Esophagus muscularis mucosa (tissue), 4 donors: Measurements from ENCODE around the gene SPATA46. TPM values are rescaled to one million over a fixed set of nuclear protein-coding genes. Genes with fewer than 3 reads are reported as not detected.

Source experiments
- DNase-seq: peaks from one replicate; pipeline ENCODE4 v3.0.0-alpha.2; 2017; ENCODE audit errors: extremely low spot score
- H3K27ac ChIP-seq, 4 donors: fragments of 200-600 bp; sonication (generic); replicated peaks in 1 of 4; 1 replicate in 3 of 4; 2 replicates in 1 of 4; pipeline ENCODE4 v1.5.1; 2016 to 2019; ENCODE audit warnings: mild to moderate bottlenecking in 1 of 4
- H3K27me3 ChIP-seq, 4 donors: fragments of 200-600 bp; sonication (generic); one replicate each; pipeline versions ENCODE4 v1.5.1 to v1.6.0; 2016 to 2019
- H3K36me3 ChIP-seq, 4 donors: fragments of 200-600 bp; sonication (generic); one replicate each; pipeline ENCODE4 v1.5.1; 2016 to 2019
- H3K4me1 ChIP-seq, 4 donors: fragments of 200-600 bp; sonication (generic); one replicate each; pipeline ENCODE4 v1.5.1; 2016 to 2019
- H3K4me3 ChIP-seq, 4 donors: fragments of 200-600 bp; sonication (generic); 1 replicate in 2 of 4; 2 replicates in 2 of 4; pipeline ENCODE4 v1.5.1; 2016 to 2019; ENCODE audit warnings: mild to moderate bottlenecking in 4 of 4, moderate library complexity in 1 of 4
- H3K9me3 ChIP-seq, 4 donors: fragments of 200-600 bp; sonication (generic); 1 replicate in 3 of 4; 2 replicates in 1 of 4; pipeline ENCODE4 v1.5.1; 2016 to 2019
- CTCF ChIP-seq, 3 experiments: fragments of 200-600 bp in 2 of 3; fragments of 450-650 bp in 1 of 3; sonication (generic) in 2 of 3; IDR thresholded peaks; one replicate each; pipeline ENCODE4 v1.5.1; 2017 to 2019; ENCODE audit warnings: antibody characterized with exemption in 3 of 3, mild to moderate bottlenecking in 2 of 3, moderate library complexity in 1 of 3
- EP300 ChIP-seq: sonication (generic); formaldehyde crosslinking; IDR thresholded peaks from one replicate; pipeline ENCODE4 v1.6.1; 2017; ENCODE audit warnings: antibody characterized with exemption
- POLR2A ChIP-seq: fragments of 450-650 bp; IDR thresholded peaks from one replicate; pipeline ENCODE4 v1.6.1; 2017; ENCODE audit warnings: antibody characterized with exemption, moderate library complexity, mild to moderate bottlenecking, low read depth
- POLR2AphosphoS5 ChIP-seq, 2 donors: sonication (generic); formaldehyde crosslinking; IDR thresholded peaks; one replicate each; pipeline ENCODE4 v1.6.1; 2017; ENCODE audit warnings: antibody characterized with exemption in 2 of 2
- WGBS: methylation state at CpG from one replicate; pipeline ENCODE4 v1.1.5; 2018; 5-methylcytosine and 5-hydroxymethylcytosine counted together
- intact Hi-C: fragments of 100-400 bp; cut with DNase I; formaldehyde crosslinking; loops from one replicate; pipeline ENCODE4 v1.15.1; 2023
- total RNA-seq, 4 donors: library from RNA; depleted of rRNA; stranded (reverse); fragments of >200 nt; gene quantifications; one replicate each; pipeline versions ENCODE4 v1.1.0 to v1.2.1, GENCODE V29; 2016

SPATA46 gene
- total RNA-seq, 4 donors from 2014 or later = not detected

GRCh38 chr1:162336621-162337285 is 39.9 kb downstream of the SPATA46 start:
- no peak for TF ChIP-seq POLR2A
- TF ChIP-seq CTCF (IDR thresholded peaks at IDR 0.05) = no peak
- no peak for TF ChIP-seq EP300
- TF ChIP-seq POLR2AphosphoS5 (IDR thresholded peaks at IDR 0.05) = no peak
- Histone ChIP-seq H3K4me3 (no peak overlapping the region), H3K4me1 (no peaks in the 10 kb centered on the region), H3K27ac (no peak overlapping the region), H3K9me3 (no peaks in the 10 kb centered on the region), H3K36me3 (no peaks in the 10 kb centered on the region), H3K27me3 (no peaks in the 10 kb centered on the region)
- 74% methylated on average over 7 of the region's 7 CpGs for WGBS
- no peak for DNase-seq
- intact Hi-C loops = no loop called here

GRCh38 chr1:162335126-162335525 is 41.5 kb downstream of the SPATA46 start:
- Histone ChIP-seq H3K4me3 (no peak overlapping the region), H3K27ac (no peak overlapping the region), H3K36me3 (no peaks in the 10 kb centered on the region), H3K9me3 (no peaks in the 10 kb centered on the region), H3K27me3 (no peaks in the 10 kb centered on the region), H3K4me1 (no peaks in the 10 kb centered on the region)
- intact Hi-C loops = no loop called here
- no peak for DNase-seq
- WGBS = 56% methylated on average over 5 of the region's 5 CpGs
- no peak for TF ChIP-seq POLR2AphosphoS5 (IDR thresholded peaks at IDR 0.05)
- TF ChIP-seq EP300 = no peak
- no peak for TF ChIP-seq POLR2A
- no peak for TF ChIP-seq CTCF (IDR thresholded peaks at IDR 0.05)

- H3K9me3 ChIP-seq = no peaks in the 10 kb centered on the region
- no peak overlapping the region for H3K4me3 ChIP-seq
- DNase-seq = no peak
- no peaks in the 10 kb centered on the region for H3K4me1 ChIP-seq
- intact Hi-C loops = no loop called here
- H3K36me3 ChIP-seq = no peaks in the 10 kb centered on the region
- H3K27me3 ChIP-seq = no peaks in the 10 kb centered on the region
- no peak for TF ChIP-seq EP300
- TF ChIP-seq POLR2AphosphoS5 (IDR thresholded peaks at IDR 0.05) = no peak
- TF ChIP-seq POLR2A = no peak
- no peak for TF ChIP-seq CTCF (IDR thresholded peaks at IDR 0.05)
- H3K27ac ChIP-seq = no peak overlapping the region
These were observed 42.7 kb downstream of the SPATA46 start for GRCh38 chr1:162333991-162334390.

- H3K27ac ChIP-seq = no peak overlapping the region
These were observed 46.8 kb downstream of the SPATA46 start for GRCh38 chr1:162329826-162330225.

More at GRCh38 chr1:162329826-162330225, 46.8 kb downstream of the SPATA46 start:
- intact Hi-C loops = no loop called here
- 81% methylated on average over 3 of the region's 3 CpGs for WGBS
- no peak overlapping the region for H3K4me3 ChIP-seq
- H3K27me3 ChIP-seq = no peaks in the 10 kb centered on the region
- TF ChIP-seq EP300 (no peak), POLR2A (no peak), CTCF (IDR thresholded peaks at IDR 0.05) (no peak), POLR2AphosphoS5 (IDR thresholded peaks at IDR 0.05) (no peak)
- no peaks in the 10 kb centered on the region for H3K36me3 ChIP-seq
- H3K9me3 ChIP-seq = no peaks in the 10 kb centered on the region
- DNase-seq = no peak
- no peaks in the 10 kb centered on the region for H3K4me1 ChIP-seq
